H1 (cell line): ENCODE measurements around the gene CDK19. TPM values are rescaled to one million over a fixed set of nuclear protein-coding genes. Genes with fewer than 3 reads are reported as not detected.

ENCODE experiments used
- TAF7 ChIP-seq: optimal IDR thresholded peaks from 2 replicates; pipeline ENCODE3; 2011; ENCODE audit warnings: low read depth, mild to moderate bottlenecking, inconsistent platforms, low read length, moderate library complexity, borderline replicate concordance
- polyA plus RNA-seq, 7 experiments: library from polyadenylated mRNA; depleted of rRNA in 3 of 7; stranded (reverse) in 5 of 7; unstranded in 2 of 7; fragments of >200 nt in 5 of 7; fragments of 200-250 nt in 2 of 7; gene quantifications; 1 replicate in 5 of 7; 2 replicates in 1 of 7; 4 replicates in 1 of 7; pipeline versions ENCODE4 v1.2.1 to v1.2.3, GENCODE V29; 2011 to 2013; ENCODE audit warnings: missing spikeins in 2 of 7, mixed read lengths in 2 of 7
- total RNA-seq: library from RNA; stranded (reverse); fragmentation: NEBNext Ultra II Directional; extraction: Animal tissue kit (Norgen Biotek cat#: 25700); gene quantifications from 2 replicates; pipeline ENCODE4 v1.2.1, GENCODE V29; 2021
- TF ChIP-seq, protein P1 (sequence below): fragments of 300-600 bp; sonication (generic); IDR thresholded peaks from 2 replicates; pipeline ENCODE4 v1.7.1; 2012; ENCODE audit warnings: low read length, moderate library complexity, mild to moderate bottlenecking, inconsistent platforms; ENCODE audit not compliant: insufficient replicate concordance

CDK19 gene
- total and polyA plus RNA-seq, 2 of the 8 experiments (the other 6 are each of a cell fraction or from before 2014, with no cell fraction given) = 4.9 to 12.6 TPM

DNA sequence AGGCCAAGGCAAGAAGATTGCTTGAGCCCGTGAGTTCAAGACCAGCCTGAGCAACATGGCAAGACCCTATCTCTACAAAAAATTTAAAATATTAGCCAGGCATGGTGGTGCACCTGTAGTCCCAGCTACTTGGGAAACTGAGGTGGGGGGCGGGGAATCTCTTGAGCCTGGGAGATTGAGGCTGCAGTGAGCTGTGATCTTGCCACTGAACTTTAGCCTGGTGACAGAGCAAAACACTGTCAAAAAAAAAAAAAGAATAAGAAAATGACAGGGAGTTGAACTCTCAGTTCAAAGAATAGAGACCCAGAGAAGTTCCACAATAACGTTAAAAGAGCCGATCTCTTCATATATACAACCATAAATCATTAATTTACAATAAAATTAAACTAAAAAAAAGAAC lies 34.5 kb upstream of the CDK19 start (continued):
- TF ChIP-seq, protein P1, sequence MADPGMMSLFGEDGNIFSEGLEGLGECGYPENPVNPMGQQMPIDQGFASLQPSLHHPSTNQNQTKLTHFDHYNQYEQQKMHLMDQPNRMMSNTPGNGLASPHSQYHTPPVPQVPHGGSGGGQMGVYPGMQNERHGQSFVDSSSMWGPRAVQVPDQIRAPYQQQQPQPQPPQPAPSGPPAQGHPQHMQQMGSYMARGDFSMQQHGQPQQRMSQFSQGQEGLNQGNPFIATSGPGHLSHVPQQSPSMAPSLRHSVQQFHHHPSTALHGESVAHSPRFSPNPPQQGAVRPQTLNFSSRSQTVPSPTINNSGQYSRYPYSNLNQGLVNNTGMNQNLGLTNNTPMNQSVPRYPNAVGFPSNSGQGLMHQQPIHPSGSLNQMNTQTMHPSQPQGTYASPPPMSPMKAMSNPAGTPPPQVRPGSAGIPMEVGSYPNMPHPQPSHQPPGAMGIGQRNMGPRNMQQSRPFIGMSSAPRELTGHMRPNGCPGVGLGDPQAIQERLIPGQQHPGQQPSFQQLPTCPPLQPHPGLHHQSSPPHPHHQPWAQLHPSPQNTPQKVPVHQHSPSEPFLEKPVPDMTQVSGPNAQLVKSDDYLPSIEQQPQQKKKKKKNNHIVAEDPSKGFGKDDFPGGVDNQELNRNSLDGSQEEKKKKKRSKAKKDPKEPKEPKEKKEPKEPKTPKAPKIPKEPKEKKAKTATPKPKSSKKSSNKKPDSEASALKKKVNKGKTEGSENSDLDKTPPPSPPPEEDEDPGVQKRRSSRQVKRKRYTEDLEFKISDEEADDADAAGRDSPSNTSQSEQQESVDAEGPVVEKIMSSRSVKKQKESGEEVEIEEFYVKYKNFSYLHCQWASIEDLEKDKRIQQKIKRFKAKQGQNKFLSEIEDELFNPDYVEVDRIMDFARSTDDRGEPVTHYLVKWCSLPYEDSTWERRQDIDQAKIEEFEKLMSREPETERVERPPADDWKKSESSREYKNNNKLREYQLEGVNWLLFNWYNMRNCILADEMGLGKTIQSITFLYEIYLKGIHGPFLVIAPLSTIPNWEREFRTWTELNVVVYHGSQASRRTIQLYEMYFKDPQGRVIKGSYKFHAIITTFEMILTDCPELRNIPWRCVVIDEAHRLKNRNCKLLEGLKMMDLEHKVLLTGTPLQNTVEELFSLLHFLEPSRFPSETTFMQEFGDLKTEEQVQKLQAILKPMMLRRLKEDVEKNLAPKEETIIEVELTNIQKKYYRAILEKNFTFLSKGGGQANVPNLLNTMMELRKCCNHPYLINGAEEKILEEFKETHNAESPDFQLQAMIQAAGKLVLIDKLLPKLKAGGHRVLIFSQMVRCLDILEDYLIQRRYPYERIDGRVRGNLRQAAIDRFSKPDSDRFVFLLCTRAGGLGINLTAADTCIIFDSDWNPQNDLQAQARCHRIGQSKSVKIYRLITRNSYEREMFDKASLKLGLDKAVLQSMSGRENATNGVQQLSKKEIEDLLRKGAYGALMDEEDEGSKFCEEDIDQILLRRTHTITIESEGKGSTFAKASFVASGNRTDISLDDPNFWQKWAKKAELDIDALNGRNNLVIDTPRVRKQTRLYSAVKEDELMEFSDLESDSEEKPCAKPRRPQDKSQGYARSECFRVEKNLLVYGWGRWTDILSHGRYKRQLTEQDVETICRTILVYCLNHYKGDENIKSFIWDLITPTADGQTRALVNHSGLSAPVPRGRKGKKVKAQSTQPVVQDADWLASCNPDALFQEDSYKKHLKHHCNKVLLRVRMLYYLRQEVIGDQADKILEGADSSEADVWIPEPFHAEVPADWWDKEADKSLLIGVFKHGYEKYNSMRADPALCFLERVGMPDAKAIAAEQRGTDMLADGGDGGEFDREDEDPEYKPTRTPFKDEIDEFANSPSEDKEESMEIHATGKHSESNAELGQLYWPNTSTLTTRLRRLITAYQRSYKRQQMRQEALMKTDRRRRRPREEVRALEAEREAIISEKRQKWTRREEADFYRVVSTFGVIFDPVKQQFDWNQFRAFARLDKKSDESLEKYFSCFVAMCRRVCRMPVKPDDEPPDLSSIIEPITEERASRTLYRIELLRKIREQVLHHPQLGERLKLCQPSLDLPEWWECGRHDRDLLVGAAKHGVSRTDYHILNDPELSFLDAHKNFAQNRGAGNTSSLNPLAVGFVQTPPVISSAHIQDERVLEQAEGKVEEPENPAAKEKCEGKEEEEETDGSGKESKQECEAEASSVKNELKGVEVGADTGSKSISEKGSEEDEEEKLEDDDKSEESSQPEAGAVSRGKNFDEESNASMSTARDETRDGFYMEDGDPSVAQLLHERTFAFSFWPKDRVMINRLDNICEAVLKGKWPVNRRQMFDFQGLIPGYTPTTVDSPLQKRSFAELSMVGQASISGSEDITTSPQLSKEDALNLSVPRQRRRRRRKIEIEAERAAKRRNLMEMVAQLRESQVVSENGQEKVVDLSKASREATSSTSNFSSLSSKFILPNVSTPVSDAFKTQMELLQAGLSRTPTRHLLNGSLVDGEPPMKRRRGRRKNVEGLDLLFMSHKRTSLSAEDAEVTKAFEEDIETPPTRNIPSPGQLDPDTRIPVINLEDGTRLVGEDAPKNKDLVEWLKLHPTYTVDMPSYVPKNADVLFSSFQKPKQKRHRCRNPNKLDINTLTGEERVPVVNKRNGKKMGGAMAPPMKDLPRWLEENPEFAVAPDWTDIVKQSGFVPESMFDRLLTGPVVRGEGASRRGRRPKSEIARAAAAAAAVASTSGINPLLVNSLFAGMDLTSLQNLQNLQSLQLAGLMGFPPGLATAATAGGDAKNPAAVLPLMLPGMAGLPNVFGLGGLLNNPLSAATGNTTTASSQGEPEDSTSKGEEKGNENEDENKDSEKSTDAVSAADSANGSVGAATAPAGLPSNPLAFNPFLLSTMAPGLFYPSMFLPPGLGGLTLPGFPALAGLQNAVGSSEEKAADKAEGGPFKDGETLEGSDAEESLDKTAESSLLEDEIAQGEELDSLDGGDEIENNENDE = no peak
- no peak for TF ChIP-seq TAF7
